Ectodermal cell (in vitro differentiated cells): ENCODE results near the gene ARHGAP12.
A peak's percentile ranks its signal among the peaks of the same experiment; 100 is the strongest.

Experiments
- H3K27ac ChIP-seq: 2 replicates; pipeline ENCODE4 v1.7.0; 2013; ENCODE audit warnings: mild to moderate bottlenecking, low read depth, low read length; ENCODE audit not compliant: insufficient read depth, poor library complexity, severe bottlenecking
- H3K27me3 ChIP-seq: 2 replicates; pipeline ENCODE4 v1.7.0; 2013; ENCODE audit warnings: mild to moderate bottlenecking, low read length; ENCODE audit not compliant: insufficient read depth, control insufficient read depth, poor library complexity, severe bottlenecking
- H3K36me3 ChIP-seq: one replicate; pipeline ENCODE4 v1.7.0; 2013; ENCODE audit warnings: low read length; ENCODE audit not compliant: control insufficient read depth, insufficient read depth
- H3K4me1 ChIP-seq: one replicate; pipeline ENCODE4 v1.7.0; 2013; ENCODE audit warnings: low read length; ENCODE audit not compliant: control insufficient read depth, insufficient read depth
- H3K4me3 ChIP-seq: 2 replicates; pipeline ENCODE4 v1.7.0; 2013; ENCODE audit warnings: low read depth, low read length, control low read depth; ENCODE audit not compliant: insufficient read depth
- H3K9me3 ChIP-seq: 2 replicates; pipeline ENCODE4 v1.7.0; 2013; ENCODE audit warnings: mild to moderate bottlenecking, low read length, moderate library complexity; ENCODE audit not compliant: control insufficient read depth
- WGBS, 2 experiments: methylation state at CpG; one replicate each; pipeline ENCODE4 v1.1.7; 2013; ENCODE audit warnings: missing lambda C conversion rate in 2 of 2; 5-methylcytosine and 5-hydroxymethylcytosine counted together

The ARHGAP12 gene

DNA sequence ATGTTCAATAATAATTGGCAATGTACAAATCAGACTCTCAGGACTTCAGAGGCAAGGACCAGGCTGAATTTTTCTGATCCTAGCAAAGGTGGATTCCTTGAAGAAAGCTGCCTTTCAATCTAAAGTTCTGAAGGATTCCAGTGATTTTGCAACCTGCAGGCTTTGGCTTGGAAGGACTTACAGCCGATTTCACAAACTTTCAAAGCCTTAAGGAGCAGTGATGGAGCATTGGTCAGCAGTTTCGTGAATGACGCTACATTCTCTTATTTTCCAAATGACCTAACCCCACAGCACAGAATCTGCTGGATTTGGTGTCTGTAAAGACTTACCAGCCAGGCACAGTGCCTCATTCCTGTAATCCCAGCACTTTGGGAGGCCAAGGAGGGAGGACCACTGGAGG lies 167.5 kb downstream of the ARHGAP12 start:
- Histone ChIP-seq H3K27ac (no peak overlapping the region), H3K9me3 (no peaks in the 10 kb centered on the region), H3K4me1 (peaks cover 30% of the 10 kb centered on the region), H3K27me3 (no peaks in the 10 kb centered on the region), H3K36me3 (no peaks in the 10 kb centered on the region), H3K4me3 (no peak overlapping the region)
- 91 to 94% methylated on average over 3 of the region's 3 CpGs for WGBS, 2 experiments

DNA sequence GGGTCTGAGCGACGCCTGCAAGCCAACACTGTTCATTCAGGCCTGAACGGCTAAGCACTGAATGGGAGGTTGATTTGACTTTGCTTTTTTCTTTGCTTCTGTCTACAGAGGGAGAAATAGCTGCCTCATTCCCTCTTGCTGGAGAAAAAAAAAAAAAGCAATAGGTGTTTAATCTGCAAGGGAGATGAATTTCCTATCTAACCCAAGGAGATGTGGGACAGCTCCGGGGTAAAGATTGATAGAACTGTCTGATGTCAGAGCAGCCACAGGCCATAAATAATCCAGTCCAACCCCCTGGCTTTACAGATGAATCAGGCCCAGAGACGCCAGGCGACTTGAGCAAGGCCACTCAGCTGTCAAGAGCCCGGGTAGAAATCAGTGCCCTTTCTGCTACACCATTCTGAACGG lies 168.0 kb downstream of the ARHGAP12 start:
- 55 to 57% methylated on average over 8 of the region's 8 CpGs for WGBS, 2 experiments
- Histone ChIP-seq H3K27ac (peak overlapping the region; percentile 91), H3K4me3 (peak overlapping the region; percentile 34), H3K27me3 (no peaks in the 10 kb centered on the region), H3K9me3 (no peaks in the 10 kb centered on the region), H3K36me3 (no peaks in the 10 kb centered on the region), H3K4me1 (peaks cover 28% of the 10 kb centered on the region)

DNA sequence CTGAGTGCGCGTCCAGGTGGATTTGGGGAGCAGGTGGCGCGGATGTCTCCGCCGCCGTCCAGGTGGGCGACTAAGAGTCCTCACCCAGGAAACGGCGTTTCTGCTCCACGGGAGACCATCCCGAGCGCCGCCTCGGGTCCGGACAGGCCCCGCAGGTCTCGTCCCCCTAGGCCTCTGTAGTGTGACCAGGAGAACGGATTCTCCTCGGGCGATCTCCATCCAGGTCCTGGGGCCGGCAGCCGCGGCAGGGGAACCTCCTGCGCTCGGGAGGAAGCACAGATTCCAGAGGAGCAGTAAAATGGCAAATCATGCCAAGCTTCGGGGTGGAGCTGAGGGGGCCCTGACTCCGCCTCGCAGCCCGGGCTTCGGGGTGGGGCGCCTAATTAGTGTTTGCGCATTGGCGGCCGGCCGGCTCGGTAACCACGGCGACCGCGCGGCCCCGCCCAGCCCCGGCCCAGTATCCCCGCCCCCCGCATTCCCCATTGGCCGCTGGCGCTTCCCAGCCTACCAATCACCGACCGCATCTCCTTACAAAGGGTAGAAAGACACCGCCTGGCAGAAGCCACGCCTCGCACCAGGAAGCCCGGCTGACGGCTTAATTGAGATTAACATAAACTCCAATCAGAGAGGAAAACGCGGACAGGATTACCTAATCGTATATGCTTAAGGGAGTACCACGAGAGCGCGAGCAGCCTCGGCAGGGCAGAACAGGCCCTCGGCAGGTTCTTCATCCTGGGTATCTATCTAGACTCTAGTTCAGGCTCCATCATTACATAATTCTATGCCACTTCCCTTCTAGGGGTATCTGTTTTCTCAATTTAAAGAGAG lies 168.6 kb downstream of the ARHGAP12 start:
- Histone ChIP-seq H3K27me3 (no peaks in the 10 kb centered on the region), H3K36me3 (no peaks in the 10 kb centered on the region), H3K4me3 (peak overlapping the region; percentile 90), H3K9me3 (no peaks in the 10 kb centered on the region), H3K27ac (peak overlapping the region; percentile 93), H3K4me1 (peaks cover 28% of the 10 kb centered on the region)
- 0 to 1% methylated on average over 63 of the region's 63 CpGs for WGBS, 2 experiments

DNA sequence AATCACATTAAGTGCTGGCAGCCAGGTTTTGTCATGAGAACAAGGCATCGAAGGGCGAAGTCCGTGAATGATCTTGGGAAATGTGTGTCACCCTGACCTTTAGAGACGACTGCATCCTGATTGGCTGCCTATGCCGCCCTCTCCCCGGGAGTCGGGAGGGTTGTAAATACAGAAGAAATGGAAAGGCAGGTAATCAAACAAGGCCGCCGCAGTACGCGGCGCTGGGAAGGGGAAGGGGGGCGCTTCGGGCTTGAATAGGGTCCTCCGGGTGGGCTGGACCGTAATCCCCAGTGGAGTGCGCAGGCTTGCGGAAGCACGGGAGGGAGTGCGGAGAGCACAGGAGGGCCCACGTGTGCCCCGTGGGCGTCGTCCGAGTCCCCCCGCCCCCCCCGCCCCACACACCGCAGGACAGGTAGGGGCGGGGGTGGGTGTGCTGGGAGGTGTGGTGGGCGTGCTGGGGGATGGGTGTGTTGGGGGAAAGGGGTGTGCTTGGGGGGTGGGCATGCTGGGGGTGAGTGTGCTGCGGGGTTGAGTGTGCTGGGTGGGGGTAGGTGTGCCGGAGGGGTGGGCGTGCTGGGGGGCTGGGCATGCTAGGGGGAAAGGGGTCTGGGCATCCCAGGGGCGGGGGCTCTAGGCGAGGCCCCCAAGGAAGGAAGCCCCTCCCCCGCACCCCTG lies 169.4 kb downstream of the ARHGAP12 start:
- H3K27me3 ChIP-seq = no peaks in the 10 kb centered on the region
- no peaks in the 10 kb centered on the region for H3K36me3 ChIP-seq
- H3K4me3 ChIP-seq = peak overlapping the region; percentile 90
- peak overlapping the region; percentile 93 for H3K27ac ChIP-seq
- H3K9me3 ChIP-seq = no peaks in the 10 kb centered on the region
- WGBS, 2 experiments = 2% methylated on average over 36 of the region's 36 CpGs
- peaks cover 32% of the 10 kb centered on the region for H3K4me1 ChIP-seq

DNA sequence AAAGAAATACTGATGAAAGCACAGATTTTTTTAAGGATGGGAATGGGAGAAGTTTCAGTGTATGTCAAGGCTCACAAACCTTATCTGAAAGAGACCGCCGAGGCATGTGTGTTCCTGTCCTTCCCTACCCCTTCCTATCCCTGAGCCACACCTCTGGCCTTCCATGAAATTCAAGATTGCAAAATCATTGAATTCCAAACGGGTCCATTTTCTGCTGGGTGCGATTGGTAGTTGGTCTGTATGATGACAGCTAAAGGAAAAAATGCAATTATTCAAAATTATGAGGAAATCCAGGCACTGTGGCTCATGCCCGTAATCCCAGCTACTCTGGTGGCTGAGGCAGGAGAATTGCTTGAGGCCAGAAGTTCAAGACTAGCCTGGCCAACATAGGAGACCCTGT lies 170.1 kb downstream of the ARHGAP12 start:
- Histone ChIP-seq H3K27me3 (no peaks in the 10 kb centered on the region), H3K27ac (no peak overlapping the region), H3K36me3 (no peaks in the 10 kb centered on the region), H3K4me1 (peaks cover 32% of the 10 kb centered on the region), H3K9me3 (no peaks in the 10 kb centered on the region), H3K4me3 (no peak overlapping the region)
- WGBS, 2 experiments = 91 to 94% methylated on average over 5 of the region's 5 CpGs

DNA sequence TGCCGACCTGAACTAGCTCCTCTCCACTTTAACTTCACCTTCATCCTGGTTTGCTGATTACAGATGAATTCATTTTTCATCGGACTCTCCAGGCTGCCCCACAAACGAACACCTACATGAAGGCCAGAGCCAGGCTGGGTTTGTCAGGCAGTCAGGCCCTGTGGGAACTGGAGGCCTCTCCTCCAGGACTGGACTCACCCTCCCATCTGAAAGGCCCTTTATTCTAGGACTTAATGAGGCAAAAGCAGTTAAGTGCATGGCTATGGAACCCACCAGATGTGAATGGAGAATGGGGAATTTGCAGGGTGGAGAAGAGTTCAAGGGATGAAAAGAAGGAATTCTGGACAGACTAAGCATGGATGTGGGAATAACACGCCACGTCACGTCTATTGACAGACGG lies 170.8 kb downstream of the ARHGAP12 start:
- Histone ChIP-seq H3K4me3 (no peak overlapping the region), H3K27me3 (no peaks in the 10 kb centered on the region), H3K27ac (no peak overlapping the region), H3K9me3 (no peaks in the 10 kb centered on the region), H3K36me3 (no peaks in the 10 kb centered on the region), H3K4me1 (peaks cover 32% of the 10 kb centered on the region)
- WGBS, 2 experiments = 87 to 90% methylated on average over 7 of the region's 7 CpGs

DNA sequence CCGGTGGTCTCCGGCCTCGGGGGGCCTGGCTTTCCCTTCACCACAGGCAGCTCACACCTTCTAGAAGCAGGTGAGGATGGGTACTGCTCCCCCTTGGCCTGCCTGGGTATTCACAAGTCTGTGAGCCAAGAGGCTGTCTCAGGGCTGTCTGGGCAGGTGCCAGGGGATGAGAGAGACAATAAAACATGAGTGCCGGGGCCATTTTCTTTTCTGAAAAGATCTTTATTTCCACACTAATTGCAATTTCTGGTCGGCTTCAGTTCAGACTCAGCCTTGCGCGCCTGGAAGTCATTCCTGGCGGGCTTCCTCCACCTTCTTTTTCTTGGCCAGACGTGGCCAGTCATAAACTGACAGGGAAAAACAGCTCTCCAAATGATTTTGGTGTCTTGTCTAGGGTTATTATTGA lies 171.2 kb downstream of the ARHGAP12 start:
- Histone ChIP-seq H3K36me3 (no peaks in the 10 kb centered on the region), H3K27me3 (no peaks in the 10 kb centered on the region), H3K4me1 (peaks cover 32% of the 10 kb centered on the region), H3K4me3 (no peak overlapping the region), H3K9me3 (no peaks in the 10 kb centered on the region), H3K27ac (no peak overlapping the region)
- 82 to 89% methylated on average over 9 of the region's 9 CpGs for WGBS, 2 experiments

DNA sequence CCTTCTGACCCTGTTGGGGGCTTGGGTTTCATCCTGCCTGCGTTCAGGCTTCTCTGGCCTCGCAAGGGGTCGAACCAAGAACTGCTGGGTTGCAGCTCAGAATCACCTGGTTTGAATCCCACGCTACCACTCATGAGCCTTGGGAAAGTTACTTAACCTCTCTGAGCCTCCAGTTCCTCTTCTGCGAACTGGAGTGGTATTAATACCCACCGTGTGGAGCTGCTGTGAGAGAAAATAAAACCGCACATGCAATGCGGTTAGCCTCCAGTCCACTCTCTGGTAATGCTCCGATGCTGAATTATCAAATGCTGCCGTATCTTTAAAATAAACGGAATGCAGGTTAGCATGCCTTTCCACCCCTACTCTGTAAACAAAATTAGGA lies 171.9 kb downstream of the ARHGAP12 start:
- Histone ChIP-seq H3K27ac (no peak overlapping the region), H3K4me3 (no peak overlapping the region), H3K36me3 (no peaks in the 10 kb centered on the region), H3K27me3 (no peaks in the 10 kb centered on the region), H3K4me1 (peaks cover 32% of the 10 kb centered on the region), H3K9me3 (no peaks in the 10 kb centered on the region)
- WGBS, 2 experiments = 83 to 84% methylated on average over 11 of the region's 11 CpGs

DNA sequence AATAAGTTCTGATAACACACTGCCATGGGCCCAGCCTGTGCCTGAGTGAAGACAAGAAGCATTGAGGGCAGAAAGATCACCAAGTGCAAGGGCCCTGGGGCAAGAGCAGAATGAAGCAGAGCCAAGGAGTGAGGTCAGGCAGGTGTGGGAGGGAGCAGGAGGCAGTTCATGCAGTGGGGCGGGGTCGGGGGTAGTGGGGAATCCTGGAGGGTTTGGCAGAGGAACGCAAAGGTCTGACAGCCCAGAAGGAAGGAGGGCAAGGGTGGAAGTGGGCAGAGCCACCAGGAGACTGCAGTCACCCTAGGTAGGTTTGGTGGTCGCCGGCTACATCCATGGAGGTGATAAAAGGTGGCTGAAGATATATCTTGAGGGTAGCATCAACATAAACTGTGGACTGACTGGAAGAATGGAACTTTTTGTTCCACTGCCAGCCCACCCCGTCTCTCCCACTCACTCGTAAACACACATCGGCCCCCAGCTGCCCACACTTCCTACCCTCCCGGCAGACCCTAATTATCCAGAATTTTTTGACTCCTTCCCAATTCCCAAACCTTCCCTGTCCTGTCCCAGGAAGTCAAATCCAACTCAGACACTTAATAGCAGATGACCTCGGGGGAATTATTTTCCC lies 172.4 kb downstream of the ARHGAP12 start:
- peaks cover 32% of the 10 kb centered on the region for H3K4me1 ChIP-seq
- H3K36me3 ChIP-seq = no peaks in the 10 kb centered on the region
- no peak overlapping the region for H3K4me3 ChIP-seq
- 81 to 82% methylated on average over 10 of the region's 10 CpGs for WGBS, 2 experiments
- H3K9me3 ChIP-seq = no peaks in the 10 kb centered on the region
- H3K27me3 ChIP-seq = no peaks in the 10 kb centered on the region
- H3K27ac ChIP-seq = no peak overlapping the region
